Activated T-cell treated with anti-CD3 and anti-CD28 coated beads for 1 hour (primary cell): ENCODE data around the gene CDC14C.

Experiments
- DNase-seq: peaks from one replicate; pipeline ENCODE4 v3.0.0-alpha.2; 2020; ENCODE audit warnings: low read depth

CDC14C gene

GRCh38 chr7:48976253-48976652 lies 51.9 kb downstream of the CDC14C start:
- no peak for DNase-seq

- no peak for DNase-seq
Measured at GRCh38 chr7:48976850-48977249, 52.5 kb downstream of the CDC14C start.
